GM10248 (cell line): ENCODE results near the gene PTPRN2.

Source experiments
- CTCF ChIA-PET: fragments of 300-600 bp; sonication (Branson Sonifier 250); formaldehyde crosslinking; extraction: SDS; loops from one replicate; lab custom pipeline; 2021; ENCODE audit warnings: antibody characterized with exemption; lab: Yijun Ruan, JAX
- POLR2A ChIA-PET: fragments of 350-650 bp; sonication (Branson Sonifier 250); formaldehyde crosslinking; extraction: SDS; loops from one replicate; lab custom pipeline; 2020; ENCODE audit warnings: antibody characterized with exemption; lab: Yijun Ruan, JAX
- DNase-seq: peaks from one replicate; pipeline ENCODE4 v3.0.0; 2012; ENCODE audit errors: extremely low spot score
- CTCF ChIP-seq: IDR thresholded peaks from 2 replicates; pipeline ENCODE4 v1.5.1; 2012; ENCODE audit warnings: mild to moderate bottlenecking, low read depth; ENCODE audit errors: extremely low read depth, missing control alignments, control extremely low read depth

Gene PTPRN2

GRCh38 chr7:157750291-157750690 lies 837.3 kb downstream of the PTPRN2 start:
- ChIA-PET CTCF (no interaction called here), POLR2A (no interaction called here)
- no peak for TF ChIP-seq CTCF
- DNase-seq = no peak

GRCh38 chr7:157745721-157746709 lies 841.6 kb downstream of the PTPRN2 start:
- no peak for TF ChIP-seq CTCF
- POLR2A ChIA-PET = no interaction called here
- CTCF ChIA-PET = no interaction called here
- no peak for DNase-seq

DNA sequence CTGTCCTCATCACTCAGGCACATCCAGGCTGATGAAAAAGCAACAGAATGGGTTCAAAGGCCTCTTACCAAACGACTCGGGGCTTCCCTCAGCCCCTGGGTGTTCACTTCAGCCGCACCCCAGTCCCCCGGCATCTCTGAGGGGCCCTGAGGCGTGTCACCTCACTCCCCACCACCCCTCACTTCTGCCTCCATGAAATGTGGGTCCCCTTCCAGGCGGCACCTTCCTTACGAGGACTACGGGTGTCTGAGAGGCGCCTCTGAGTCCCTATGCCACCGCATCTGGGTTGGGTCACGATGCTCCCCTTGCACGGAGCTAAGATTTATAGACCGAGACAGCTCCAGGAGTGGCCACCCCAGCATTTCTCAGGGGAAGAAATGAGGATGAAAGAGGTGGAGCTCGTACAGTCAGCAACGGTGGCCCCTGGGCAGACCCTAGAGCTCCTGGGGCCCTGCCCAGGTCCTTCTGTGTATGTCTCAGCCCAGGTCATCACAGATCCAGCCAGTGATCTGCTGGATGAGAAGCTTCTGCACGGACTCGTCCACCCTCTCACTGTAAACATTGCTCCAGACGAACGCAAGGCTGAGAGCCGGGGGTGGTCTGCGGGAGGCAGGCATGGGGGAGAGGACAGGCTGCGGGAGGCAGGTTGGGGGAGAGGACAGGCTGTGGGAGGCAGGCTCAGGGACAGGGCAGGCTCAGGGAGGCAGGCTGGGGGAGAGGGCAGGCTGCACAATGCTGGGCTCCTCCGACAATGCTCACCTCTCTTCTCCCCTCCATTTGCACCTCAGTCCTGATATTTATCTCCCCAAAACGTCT lies 842.6 kb downstream of the PTPRN2 start:
- POLR2A ChIA-PET = no interaction called here
- no peak for TF ChIP-seq CTCF
- DNase-seq = no peak
- CTCF ChIA-PET = no interaction called here

GRCh38 chr7:157743781-157744525 lies 843.7 kb downstream of the PTPRN2 start:
- POLR2A ChIA-PET = no interaction called here
- CTCF ChIA-PET = no interaction called here
- TF ChIP-seq CTCF = no peak
- no peak for DNase-seq

- POLR2A ChIA-PET = interaction anchor here (0.6 kb wide), 1 partner anchor 1288 kb away, joined by 5 read pairs; no protein-coding TSS in a partner anchor
- CTCF ChIA-PET = no interaction called here
- no peak for DNase-seq
- no peak for TF ChIP-seq CTCF
Measured at GRCh38 chr7:157740251-157740798, 847.3 kb downstream of the PTPRN2 start.

- CTCF ChIA-PET = interaction anchor here (1.4 kb wide), 1 partner anchor 8 kb away, joined by 3 read pairs; no protein-coding TSS in a partner anchor
Measured at GRCh38 chr7:157739650-157740049, 848.0 kb downstream of the PTPRN2 start.

More at GRCh38 chr7:157739650-157740049, 848.0 kb downstream of the PTPRN2 start:
- DNase-seq = no peak
- POLR2A ChIA-PET = interaction anchor here (0.6 kb wide), 1 partner anchor 1288 kb away, joined by 5 read pairs; no protein-coding TSS in a partner anchor
- no peak for TF ChIP-seq CTCF
